ENCODE measurements around the gene BCL11B.

BCL11B gene

DNA sequence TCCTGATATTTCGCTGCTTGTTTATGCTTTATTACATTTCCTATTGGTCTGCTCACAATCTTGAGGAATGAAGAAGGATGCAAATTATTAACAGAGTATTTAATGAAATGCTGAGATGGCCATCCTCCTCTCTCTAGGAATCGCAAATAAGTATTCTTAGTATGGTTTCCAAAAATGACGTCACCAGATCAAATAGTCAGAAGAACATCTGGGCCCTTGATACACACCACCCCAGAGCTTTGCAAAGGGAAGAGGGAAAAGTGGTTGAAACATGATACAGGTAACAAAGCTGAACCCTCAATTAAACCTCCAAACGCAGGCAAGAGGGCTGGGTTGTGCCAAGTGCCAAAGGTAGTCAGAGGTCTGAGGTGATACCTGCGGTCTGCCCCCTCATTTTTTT lies 107.3 kb downstream of the BCL11B start:
- 60% methylated on average over 1 of the region's 5 CpGs; no CpG with 5 or more reads in 1 of the 2 experiments for WGBS, 2 experiments (ENCODE audit: insufficient coverage in 2 of 2)
- Histone ChIP-seq H3K4me1 (ENCODE audit: control insufficient read depth, insufficient read depth, low read length, poor library complexity, severe bottlenecking) (no peaks in the 10 kb centered on the region), H3K9me3 (ENCODE audit: control insufficient read depth, low read length) (no peaks in the 10 kb centered on the region), H3K27ac (ENCODE audit: low read depth, low read length, severe bottlenecking) (no peak overlapping the region), H3K36me3 (ENCODE audit: control insufficient read depth, insufficient read depth, low read length) (no peaks in the 10 kb centered on the region), H3K4me3 (ENCODE audit: extremely low read depth, insufficient read depth, low read length, poor library complexity, severe bottlenecking) (no peak overlapping the region)

DNA sequence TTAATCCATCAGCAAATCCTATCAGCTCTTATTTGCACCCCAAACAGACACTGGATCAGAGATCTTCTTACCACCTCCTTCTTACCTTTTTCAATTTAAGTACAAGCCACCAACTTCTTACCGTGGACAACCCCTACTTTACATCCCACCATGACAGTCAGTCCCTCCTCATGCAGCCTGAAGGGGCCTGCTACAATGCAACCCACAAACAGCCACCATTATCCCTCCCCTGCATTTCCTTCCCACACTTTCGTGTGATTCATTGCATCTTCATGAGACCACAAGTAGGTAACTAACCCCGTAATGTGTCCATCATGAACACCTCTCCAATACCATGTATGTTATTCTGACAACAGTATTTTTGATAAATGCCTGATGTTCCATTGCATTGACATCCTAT lies 108.6 kb downstream of the BCL11B start:
- WGBS, 2 experiments (ENCODE audit: insufficient coverage in 2 of 2) = 71 to 100% methylated on average over 1 to 2 of the region's 3 CpGs
- H3K4me1 ChIP-seq (ENCODE audit: control insufficient read depth, insufficient read depth, low read length, poor library complexity, severe bottlenecking) = no peaks in the 10 kb centered on the region
- no peaks in the 10 kb centered on the region for H3K36me3 ChIP-seq (ENCODE audit: control insufficient read depth, insufficient read depth, low read length)
- H3K9me3 ChIP-seq (ENCODE audit: control insufficient read depth, low read length) = no peaks in the 10 kb centered on the region
- no peak overlapping the region for H3K27ac ChIP-seq (ENCODE audit: low read depth, low read length, severe bottlenecking)
- H3K4me3 ChIP-seq (ENCODE audit: extremely low read depth, insufficient read depth, low read length, poor library complexity, severe bottlenecking) = no peak overlapping the region

DNA sequence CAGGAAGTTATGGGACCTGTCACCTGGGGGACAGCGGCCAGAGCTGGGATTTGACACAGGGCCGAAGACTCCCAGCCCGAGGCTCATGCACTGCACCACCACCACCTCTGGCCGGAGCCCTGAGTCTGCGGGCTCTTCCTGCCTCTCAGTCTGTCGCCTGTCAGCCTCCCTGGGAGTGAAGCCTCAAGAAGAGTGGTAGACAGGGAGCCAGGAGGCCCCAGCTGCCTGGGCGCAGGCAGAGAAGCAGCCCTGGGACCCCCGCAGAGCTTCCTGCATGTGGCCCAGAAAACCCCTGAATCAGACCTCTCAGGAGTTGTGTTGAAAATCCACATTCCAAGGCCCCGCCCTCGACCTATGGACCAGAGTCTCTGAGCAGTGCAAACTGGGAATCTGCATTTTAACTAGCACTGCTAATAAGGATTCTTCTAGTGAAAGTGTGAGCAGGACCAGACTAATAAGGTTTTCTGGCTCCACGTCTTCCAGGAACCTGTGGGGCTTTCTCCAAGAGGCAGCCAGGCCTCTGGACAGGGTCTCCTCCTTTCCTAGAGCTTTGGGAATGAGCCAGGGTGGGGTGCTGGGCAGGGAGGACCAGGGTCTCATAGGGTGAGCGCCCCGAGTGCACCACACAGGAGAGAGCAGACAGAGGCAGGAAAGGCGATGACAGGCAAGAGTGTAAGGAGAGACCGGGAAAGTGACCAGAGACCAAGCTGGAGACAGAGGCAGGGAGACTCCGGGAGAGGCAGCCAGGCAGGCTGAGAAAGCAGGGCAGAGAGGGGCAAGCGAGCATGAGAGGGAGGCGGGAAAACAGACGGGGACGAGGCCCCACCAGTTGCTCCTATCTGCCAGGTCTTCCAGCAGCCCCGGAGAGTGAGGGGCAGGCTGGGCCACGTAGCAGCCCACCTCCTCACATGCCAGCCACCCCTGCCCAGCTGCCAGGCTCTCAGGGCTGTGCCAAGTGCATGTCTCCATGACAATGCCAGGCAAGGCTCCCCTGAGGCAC lies 112.4 kb downstream of the BCL11B start:
- no peaks in the 10 kb centered on the region for H3K9me3 ChIP-seq (ENCODE audit: control insufficient read depth, low read length)
- H3K4me3 ChIP-seq (ENCODE audit: extremely low read depth, insufficient read depth, low read length, poor library complexity, severe bottlenecking) = no peak overlapping the region
- H3K36me3 ChIP-seq (ENCODE audit: control insufficient read depth, insufficient read depth, low read length) = no peaks in the 10 kb centered on the region
- H3K4me1 ChIP-seq (ENCODE audit: control insufficient read depth, insufficient read depth, low read length, poor library complexity, severe bottlenecking) = no peaks in the 10 kb centered on the region
- WGBS, 2 experiments (ENCODE audit: insufficient coverage in 2 of 2) = 84 to 94% methylated on average over 20 to 22 of the region's 22 CpGs
- no peak overlapping the region for H3K27ac ChIP-seq (ENCODE audit: low read depth, low read length, severe bottlenecking)

- Histone ChIP-seq H3K9me3 (ENCODE audit: control insufficient read depth, low read length) (no peaks in the 10 kb centered on the region), H3K4me1 (ENCODE audit: control insufficient read depth, insufficient read depth, low read length, poor library complexity, severe bottlenecking) (no peaks in the 10 kb centered on the region), H3K36me3 (ENCODE audit: control insufficient read depth, insufficient read depth, low read length) (no peaks in the 10 kb centered on the region), H3K27ac (ENCODE audit: low read depth, low read length, severe bottlenecking) (no peak overlapping the region), H3K4me3 (ENCODE audit: extremely low read depth, insufficient read depth, low read length, poor library complexity, severe bottlenecking) (no peak overlapping the region)
- WGBS, 2 experiments (ENCODE audit: insufficient coverage in 2 of 2) = 88 to 94% methylated on average over 3 to 4 of the region's 7 CpGs
These were observed 113.3 kb downstream of the BCL11B start for GRCh38 chr14:99158646-99159165.

DNA sequence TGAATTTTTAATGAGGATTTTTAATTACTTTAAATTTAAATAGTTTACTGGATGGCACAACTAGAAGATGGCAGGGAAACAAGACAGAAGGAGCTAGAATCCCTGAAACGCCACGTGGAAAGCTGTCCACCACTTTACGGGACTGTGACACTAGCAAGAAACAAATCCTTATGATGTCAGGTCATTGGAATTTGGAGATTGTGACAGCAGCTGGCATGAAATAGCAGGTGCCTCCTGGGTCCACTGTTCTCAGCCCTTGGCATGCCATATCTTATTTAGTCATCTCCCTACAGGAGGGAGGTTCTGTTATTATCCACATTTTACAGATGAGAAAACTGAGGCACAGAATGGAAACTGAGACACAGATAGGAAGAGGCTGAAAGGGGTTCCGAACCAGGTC lies 113.8 kb downstream of the BCL11B start:
- Histone ChIP-seq H3K4me1 (ENCODE audit: control insufficient read depth, insufficient read depth, low read length, poor library complexity, severe bottlenecking) (no peaks in the 10 kb centered on the region), H3K9me3 (ENCODE audit: control insufficient read depth, low read length) (no peaks in the 10 kb centered on the region), H3K4me3 (ENCODE audit: extremely low read depth, insufficient read depth, low read length, poor library complexity, severe bottlenecking) (no peak overlapping the region), H3K36me3 (ENCODE audit: control insufficient read depth, insufficient read depth, low read length) (no peaks in the 10 kb centered on the region), H3K27ac (ENCODE audit: low read depth, low read length, severe bottlenecking) (no peak overlapping the region)
- WGBS, 2 experiments (ENCODE audit: insufficient coverage in 2 of 2) = 89 to 93% methylated on average over 4 of the region's 4 CpGs

- WGBS, 2 experiments (ENCODE audit: insufficient coverage in 2 of 2) = 95 to 96% methylated on average over 7 to 8 of the region's 8 CpGs
These were observed 114.3 kb downstream of the BCL11B start for GRCh38 chr14:99157676-99158075.

GRCh38 chr14:99157246-99157645 lies 114.8 kb downstream of the BCL11B start:
- Histone ChIP-seq H3K9me3 (ENCODE audit: control insufficient read depth, low read length) (no peaks in the 10 kb centered on the region), H3K4me3 (ENCODE audit: extremely low read depth, insufficient read depth, low read length, poor library complexity, severe bottlenecking) (no peak overlapping the region)
- 90 to 91% methylated on average over 8 of the region's 8 CpGs for WGBS, 2 experiments (ENCODE audit: insufficient coverage in 2 of 2)

More at GRCh38 chr14:99157676-99158075, 114.3 kb downstream of the BCL11B start:
- Histone ChIP-seq H3K9me3 (ENCODE audit: control insufficient read depth, low read length) (no peaks in the 10 kb centered on the region), H3K27ac (ENCODE audit: low read depth, low read length, severe bottlenecking) (no peak overlapping the region), H3K36me3 (ENCODE audit: control insufficient read depth, insufficient read depth, low read length) (no peaks in the 10 kb centered on the region), H3K4me3 (ENCODE audit: extremely low read depth, insufficient read depth, low read length, poor library complexity, severe bottlenecking) (no peak overlapping the region), H3K4me1 (ENCODE audit: control insufficient read depth, insufficient read depth, low read length, poor library complexity, severe bottlenecking) (no peaks in the 10 kb centered on the region)

GRCh38 chr14:99156814-99157213 lies 115.2 kb downstream of the BCL11B start:
- no peak overlapping the region for H3K4me3 ChIP-seq (ENCODE audit: extremely low read depth, insufficient read depth, low read length, poor library complexity, severe bottlenecking)
- no peaks in the 10 kb centered on the region for H3K4me1 ChIP-seq (ENCODE audit: control insufficient read depth, insufficient read depth, low read length, poor library complexity, severe bottlenecking)
- H3K27ac ChIP-seq (ENCODE audit: low read depth, low read length, severe bottlenecking) = no peak overlapping the region
- no peaks in the 10 kb centered on the region for H3K9me3 ChIP-seq (ENCODE audit: control insufficient read depth, low read length)
- H3K36me3 ChIP-seq (ENCODE audit: control insufficient read depth, insufficient read depth, low read length) = no peaks in the 10 kb centered on the region
- 88 to 95% methylated on average over 2 to 4 of the region's 6 CpGs for WGBS, 2 experiments (ENCODE audit: insufficient coverage in 2 of 2)

More at GRCh38 chr14:99157246-99157645, 114.8 kb downstream of the BCL11B start:
- no peak overlapping the region for H3K27ac ChIP-seq (ENCODE audit: low read depth, low read length, severe bottlenecking)
- H3K36me3 ChIP-seq (ENCODE audit: control insufficient read depth, insufficient read depth, low read length) = no peaks in the 10 kb centered on the region
- no peaks in the 10 kb centered on the region for H3K4me1 ChIP-seq (ENCODE audit: control insufficient read depth, insufficient read depth, low read length, poor library complexity, severe bottlenecking)

DNA sequence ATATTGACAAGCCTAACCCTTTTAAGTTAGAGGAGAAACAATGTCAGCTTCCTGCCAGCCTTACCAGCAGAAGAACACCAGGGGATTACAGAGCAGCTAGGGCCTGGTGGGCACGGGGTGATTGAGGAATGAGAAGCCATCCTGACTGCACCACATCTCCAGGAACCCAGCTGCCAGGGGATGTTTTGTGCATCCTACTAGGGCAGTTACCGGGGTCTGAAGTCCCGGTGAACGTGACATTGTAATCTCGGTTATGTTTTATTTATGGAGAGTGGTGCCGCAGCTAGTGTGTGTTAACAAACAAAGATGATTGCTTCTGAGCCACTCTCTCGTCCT lies 115.9 kb downstream of the BCL11B start:
- no peak overlapping the region for H3K4me3 ChIP-seq (ENCODE audit: extremely low read depth, insufficient read depth, low read length, poor library complexity, severe bottlenecking)
- 72 to 92% methylated on average over 2 to 6 of the region's 7 CpGs for WGBS, 2 experiments (ENCODE audit: insufficient coverage in 2 of 2)
- H3K9me3 ChIP-seq (ENCODE audit: control insufficient read depth, low read length) = no peaks in the 10 kb centered on the region
- no peak overlapping the region for H3K27ac ChIP-seq (ENCODE audit: low read depth, low read length, severe bottlenecking)
- no peaks in the 10 kb centered on the region for H3K4me1 ChIP-seq (ENCODE audit: control insufficient read depth, insufficient read depth, low read length, poor library complexity, severe bottlenecking)
- H3K36me3 ChIP-seq (ENCODE audit: control insufficient read depth, insufficient read depth, low read length) = no peaks in the 10 kb centered on the region

GRCh38 chr14:99155173-99156089 lies 116.6 kb downstream of the BCL11B start:
- H3K36me3 ChIP-seq (ENCODE audit: control insufficient read depth, insufficient read depth, low read length) = no peaks in the 10 kb centered on the region
- no peaks in the 10 kb centered on the region for H3K4me1 ChIP-seq (ENCODE audit: control insufficient read depth, insufficient read depth, low read length, poor library complexity, severe bottlenecking)
- no peaks in the 10 kb centered on the region for H3K9me3 ChIP-seq (ENCODE audit: control insufficient read depth, low read length)
- WGBS, 2 experiments (ENCODE audit: insufficient coverage in 2 of 2) = 91 to 95% methylated on average over 4 to 5 of the region's 6 CpGs
- H3K27ac ChIP-seq (ENCODE audit: low read depth, low read length, severe bottlenecking) = no peak overlapping the region
- no peak overlapping the region for H3K4me3 ChIP-seq (ENCODE audit: extremely low read depth, insufficient read depth, low read length, poor library complexity, severe bottlenecking)
